ENCODE results near the gene MT3. TPM values are rescaled to one million over a fixed set of nuclear protein-coding genes. Genes with fewer than 3 reads are reported as not detected.

The MT3 gene
- 1.0 and 5.1 TPM in 2 replicates for total RNA-seq

DNA sequence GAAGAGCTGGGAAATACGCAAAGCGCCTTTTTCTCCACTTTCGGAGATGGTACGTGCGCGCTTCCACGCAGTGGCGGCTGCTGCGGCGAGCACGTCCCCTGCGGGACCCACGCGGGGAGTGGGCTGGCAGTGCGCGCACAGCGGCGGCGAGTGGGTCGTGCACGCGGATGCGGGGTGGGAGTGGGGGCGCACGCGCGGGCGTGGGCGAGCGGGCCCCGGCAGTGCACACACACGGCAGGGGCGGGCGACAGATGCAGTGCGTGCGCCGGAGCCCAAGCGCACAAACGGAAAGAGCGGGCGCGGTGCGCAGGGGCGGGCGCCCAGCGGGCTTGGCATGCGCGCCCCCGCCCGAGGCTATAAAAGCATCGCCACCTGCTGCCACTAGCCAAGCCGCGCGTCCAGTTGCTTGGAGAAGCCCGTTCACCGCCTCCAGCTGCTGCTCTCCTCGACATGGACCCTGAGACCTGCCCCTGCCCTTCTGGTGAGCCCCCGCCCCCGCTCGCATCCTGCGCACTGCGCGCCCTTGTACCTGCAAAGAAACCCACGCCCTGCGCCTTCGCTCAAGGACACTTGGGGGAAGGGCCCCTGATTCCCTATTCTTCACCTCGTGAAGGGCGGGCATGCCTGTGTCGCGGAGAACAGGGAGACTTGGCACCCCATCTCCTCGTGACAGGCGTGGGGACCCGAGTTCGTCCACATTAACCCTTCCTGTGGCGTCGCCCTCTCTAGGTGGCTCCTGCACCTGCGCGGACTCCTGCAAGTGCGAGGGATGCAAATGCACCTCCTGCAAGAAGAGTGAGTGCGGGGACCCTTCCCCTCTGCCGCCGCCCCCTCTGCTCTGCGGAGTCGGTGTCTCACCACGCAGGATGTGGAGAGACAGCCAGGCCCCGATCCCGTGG is at the start of gene MT3:
Gene MT3, plus strand, starts transcription at position 388 of the 899 bp plus-strand sequence. Its CDS starts 63 bp downstream, at position 451.
- TF ChIP-seq, protein P1, sequence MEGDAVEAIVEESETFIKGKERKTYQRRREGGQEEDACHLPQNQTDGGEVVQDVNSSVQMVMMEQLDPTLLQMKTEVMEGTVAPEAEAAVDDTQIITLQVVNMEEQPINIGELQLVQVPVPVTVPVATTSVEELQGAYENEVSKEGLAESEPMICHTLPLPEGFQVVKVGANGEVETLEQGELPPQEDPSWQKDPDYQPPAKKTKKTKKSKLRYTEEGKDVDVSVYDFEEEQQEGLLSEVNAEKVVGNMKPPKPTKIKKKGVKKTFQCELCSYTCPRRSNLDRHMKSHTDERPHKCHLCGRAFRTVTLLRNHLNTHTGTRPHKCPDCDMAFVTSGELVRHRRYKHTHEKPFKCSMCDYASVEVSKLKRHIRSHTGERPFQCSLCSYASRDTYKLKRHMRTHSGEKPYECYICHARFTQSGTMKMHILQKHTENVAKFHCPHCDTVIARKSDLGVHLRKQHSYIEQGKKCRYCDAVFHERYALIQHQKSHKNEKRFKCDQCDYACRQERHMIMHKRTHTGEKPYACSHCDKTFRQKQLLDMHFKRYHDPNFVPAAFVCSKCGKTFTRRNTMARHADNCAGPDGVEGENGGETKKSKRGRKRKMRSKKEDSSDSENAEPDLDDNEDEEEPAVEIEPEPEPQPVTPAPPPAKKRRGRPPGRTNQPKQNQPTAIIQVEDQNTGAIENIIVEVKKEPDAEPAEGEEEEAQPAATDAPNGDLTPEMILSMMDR (conservative IDR thresholded peaks at IDR 0.05; ENCODE audit: low read depth, low read length): no peak
- DNase-seq (ENCODE audit: low read depth): no peak
- H3K4me3 ChIP-seq (ENCODE audit: low read depth, low read length): peak within 1 kb of the TSS; percentile 44

DNA sequence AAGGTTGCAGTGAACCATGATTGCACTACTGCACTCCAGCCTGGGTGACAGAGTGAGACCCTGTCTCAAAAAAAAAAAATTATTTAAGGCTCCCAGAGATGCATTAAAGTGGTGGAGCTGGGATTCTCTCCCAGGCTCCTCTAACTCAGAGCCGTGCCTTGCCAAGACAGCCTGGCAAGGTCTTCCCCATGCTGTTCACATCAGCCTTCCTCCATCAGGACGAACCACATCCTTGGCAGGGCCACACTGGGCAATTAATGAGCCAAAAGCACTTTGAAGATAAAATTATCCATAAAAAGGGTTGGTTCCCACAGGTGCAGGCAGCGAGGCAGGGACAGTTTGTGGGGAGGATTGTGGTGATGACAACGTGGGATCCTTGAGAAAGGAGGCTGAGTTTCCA is 49.7 kb upstream of the MT3 start:
- no peak overlapping the region for H3K4me3 ChIP-seq (ENCODE audit: low read depth, low read length)
- TF ChIP-seq, protein P1 (conservative IDR thresholded peaks at IDR 0.05; ENCODE audit: low read depth, low read length): no peak
- no peak for DNase-seq (ENCODE audit: low read depth)

DNA sequence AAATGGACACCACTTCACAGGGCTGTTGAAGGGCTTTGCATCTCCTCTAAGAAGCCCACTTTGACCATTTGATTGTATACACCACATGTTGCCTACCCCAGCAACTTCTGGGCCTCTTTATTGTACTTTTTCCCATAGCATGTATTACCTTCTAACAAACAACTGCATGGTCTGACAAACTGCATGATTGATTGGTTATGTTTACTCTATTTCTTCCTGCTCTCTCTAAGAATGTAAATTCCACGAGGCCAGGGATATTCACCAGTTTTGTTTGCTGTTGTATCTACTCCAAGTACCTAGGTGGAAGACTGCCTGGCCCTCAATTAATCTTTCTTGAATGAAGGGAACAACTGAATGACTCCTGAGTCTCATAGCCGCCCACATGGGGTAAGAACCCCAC is 47.3 kb upstream of the MT3 start:
- DNase-seq (ENCODE audit: low read depth): no peak

DNA sequence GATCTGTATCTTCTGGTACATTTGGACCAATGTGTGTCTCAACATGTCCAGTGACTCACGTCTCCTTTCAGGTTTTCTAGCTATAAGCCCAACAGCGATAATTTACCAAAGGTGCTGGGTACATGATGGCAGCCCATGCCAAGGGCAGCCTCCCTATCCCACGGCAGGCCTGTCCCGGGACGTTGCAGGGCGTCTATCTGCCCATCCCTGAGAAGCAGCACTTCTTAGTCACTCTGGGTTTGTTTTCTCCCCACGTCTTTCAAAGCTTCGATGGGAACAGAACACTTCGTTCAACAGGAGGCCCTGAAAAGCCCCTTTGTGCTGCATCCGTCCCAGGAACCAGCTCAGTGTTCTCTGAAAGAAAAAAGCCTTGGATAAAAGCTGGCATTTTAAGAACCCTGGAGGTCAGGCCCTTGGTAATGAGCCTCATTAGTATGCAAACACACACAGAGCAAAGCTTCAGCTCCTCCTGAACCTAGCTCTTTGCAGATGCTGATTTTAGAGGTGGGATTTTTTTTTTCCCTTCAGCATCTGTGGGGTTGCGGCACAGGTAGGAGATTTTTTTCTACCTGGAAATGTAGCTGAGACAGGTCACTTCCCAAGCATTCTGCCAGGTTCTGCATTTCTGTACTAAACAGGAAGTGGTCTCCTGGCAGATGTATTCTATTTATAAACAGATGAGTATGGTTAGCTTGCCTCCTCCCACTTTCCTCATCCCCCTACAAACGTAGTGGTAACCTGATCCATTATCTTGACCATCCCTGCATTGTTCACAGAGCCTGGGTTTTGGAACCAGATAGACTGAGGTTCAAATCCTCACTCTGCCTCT is 42.0 kb upstream of the MT3 start:
- H3K4me3 ChIP-seq (ENCODE audit: low read depth, low read length): no peak overlapping the region
- TF ChIP-seq, protein P1 (conservative IDR thresholded peaks at IDR 0.05; ENCODE audit: low read depth, low read length): no peak
- no peak for DNase-seq (ENCODE audit: low read depth)

More for the DNA sequence above, 47.3 kb upstream of the MT3 start:
- H3K4me3 ChIP-seq (ENCODE audit: low read depth, low read length): no peak overlapping the region
- TF ChIP-seq, protein P1 (conservative IDR thresholded peaks at IDR 0.05; ENCODE audit: low read depth, low read length): no peak

DNA sequence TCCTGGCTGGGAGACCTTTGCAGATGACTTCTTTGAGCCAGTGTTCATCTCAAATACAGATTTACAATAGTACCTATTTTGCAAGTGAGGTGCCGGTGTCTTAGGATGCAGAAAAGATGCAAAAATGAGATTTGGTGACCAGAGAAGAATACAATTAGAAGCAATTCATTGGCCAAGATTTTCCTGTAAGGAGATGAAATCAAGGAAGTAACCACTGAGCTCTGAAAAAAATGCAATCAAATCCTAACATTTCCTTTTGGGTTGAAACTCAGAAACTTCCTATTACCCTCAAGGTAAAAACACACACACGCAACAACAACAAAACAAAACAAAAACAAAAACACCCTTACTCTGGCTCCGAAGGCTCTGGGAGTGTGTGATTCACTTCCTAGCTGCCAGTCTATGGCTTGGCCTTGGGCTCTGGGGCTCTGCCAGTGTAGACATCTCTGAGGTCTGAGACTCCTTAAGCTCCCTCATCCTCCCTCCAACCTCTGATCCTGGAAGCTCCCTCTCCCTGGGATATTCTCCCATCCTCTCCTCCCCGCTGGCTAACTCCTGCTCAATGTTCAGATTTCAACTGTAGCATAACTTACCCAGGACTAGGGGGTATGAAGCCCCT is 41.3 kb upstream of the MT3 start:
- no peak for DNase-seq (ENCODE audit: low read depth)
- no peak overlapping the region for H3K4me3 ChIP-seq (ENCODE audit: low read depth, low read length)
- TF ChIP-seq, protein P1 (conservative IDR thresholded peaks at IDR 0.05; ENCODE audit: low read depth, low read length): no peak

DNA sequence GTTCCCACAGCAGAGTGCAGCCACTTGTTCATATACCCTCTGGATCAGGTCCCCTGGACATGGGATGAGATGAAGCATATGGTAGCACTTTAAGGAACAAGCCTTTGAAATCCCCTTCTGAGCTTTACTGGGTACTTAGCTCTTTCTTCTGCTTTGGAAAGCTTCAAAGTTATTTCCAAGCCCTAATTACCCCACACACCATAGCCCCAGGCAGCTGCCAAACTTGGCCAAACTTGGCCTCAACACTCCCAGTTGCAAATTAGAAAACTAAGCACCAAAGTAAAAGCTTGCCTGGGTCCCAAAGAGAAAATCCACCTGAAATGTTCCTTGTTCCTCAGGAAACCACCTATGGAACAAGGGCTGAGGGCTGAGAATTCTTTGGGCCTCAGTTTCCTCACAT is 40.2 kb upstream of the MT3 start:
- no peak for DNase-seq (ENCODE audit: low read depth)
- TF ChIP-seq, protein P1 (conservative IDR thresholded peaks at IDR 0.05; ENCODE audit: low read depth, low read length): no peak
- H3K4me3 ChIP-seq (ENCODE audit: low read depth, low read length): no peak overlapping the region

All from epithelial cell of proximal tubule (primary cell).